Heart right ventricle (tissue), 16 donors: Measurements from ENCODE around the gene GSKIP. TPM values are rescaled to one million over a fixed set of nuclear protein-coding genes. Genes with fewer than 3 reads are reported as not detected.

Experiments
- ATAC-seq, 8 donors: fragments of 200-7000 bp; cut with Tn5 transposase; one replicate each; pipeline ENCODE4 v1.9.1; 2020; ENCODE audit warnings: mild to moderate bottlenecking in 8 of 8, moderate library complexity in 8 of 8, moderate number of reproducible peaks in 1 of 8
- DNase-seq, 2 donors: peaks; one replicate each; pipeline ENCODE4 v3.0.0-alpha.2; 2020
- H3K27ac ChIP-seq, 10 donors: fragments of 200-600 bp; sonication (generic) in 2 of 10; one replicate each; pipeline versions ENCODE4 v1.5.0 to v1.8.0; 2020 to 2022; ENCODE audit warnings: mild to moderate bottlenecking in 3 of 10
- H3K27me3 ChIP-seq, 7 donors: fragments of 200-600 bp; one replicate each; pipeline ENCODE4 v1.8.0; 2021 to 2022; ENCODE audit warnings: mild to moderate bottlenecking in 2 of 7
- H3K36me3 ChIP-seq, 9 donors: fragments of 200-600 bp; sonication (generic) in 1 of 9; one replicate each; pipeline versions ENCODE4 v1.5.0 to v1.8.0; 2020 to 2022; ENCODE audit warnings: mild to moderate bottlenecking in 2 of 9
- H3K4me1 ChIP-seq, 9 donors: fragments of 200-600 bp; sonication (generic) in 1 of 9; one replicate each; pipeline versions ENCODE4 v1.5.0 to v1.8.0; 2020 to 2022; ENCODE audit warnings: mild to moderate bottlenecking in 4 of 9
- H3K4me3 ChIP-seq, 10 donors: fragments of 200-600 bp; sonication (generic) in 2 of 10; one replicate each; pipeline versions ENCODE4 v1.5.0 to v1.8.0; 2020 to 2022; ENCODE audit warnings: mild to moderate bottlenecking in 7 of 10, moderate library complexity in 2 of 10
- H3K9me3 ChIP-seq, 11 donors: fragments of 200-600 bp in 10 of 11; sonication (generic) in 2 of 11; one replicate each; pipeline versions ENCODE4 v1.5.0 to v1.8.0; 2013 to 2022; ENCODE audit warnings: mild to moderate bottlenecking in 2 of 11, control low read depth in 1 of 11, moderate library complexity in 1 of 11
- WGBS, 2 donors: extraction: QIAGEN DNeasy Blood & Tissue Kit; methylation state at CpG; one replicate each; pipeline ENCODE4 v1.1.7; 2013; ENCODE audit warnings: inconsistent platforms in 1 of 2; 5-methylcytosine and 5-hydroxymethylcytosine counted together
- intact Hi-C, 10 donors: fragments of 100-400 bp; cut with DNase I; formaldehyde crosslinking; loops; one replicate each; pipeline versions ENCODE4 v1.11.1 to v1.14.2; 2022
- polyA plus RNA-seq, 2 donors: library from polyadenylated mRNA; stranded (reverse); fragments of 200-250 nt; gene quantifications; one replicate each; pipeline ENCODE4 v1.2.3, GENCODE V29; 2013
- total RNA-seq, 10 donors: library from RNA; stranded (reverse); fragmentation: NEBNext Ultra II Directional in 3 of 10; extraction: Animal tissue kit (Norgen Biotek cat#: 25700) in 3 of 10; gene quantifications; one replicate each; pipeline versions ENCODE4 v1.2.1 to v1.2.4, GENCODE V29; 2021 to 2023
- TF ChIP-seq, protein P1 (sequence below), 9 donors: fragments of 200-600 bp; sonication (generic) in 2 of 9; IDR thresholded peaks; one replicate each; pipeline versions ENCODE4 v1.5.0 to v1.8.0; 2021 to 2022; ENCODE audit warnings: antibody characterized with exemption in 9 of 9, mild to moderate bottlenecking in 5 of 9, moderate library complexity in 1 of 9
- donor health status: Arrhythmogenic right ventricular cardiomyopathy.
- donor health status: ischemic (EF 13 %, LVEDD 7.1; RV severe dilation, severe dysfunction).
- donor health status: healthy with polysubstance abuse.
- donor health status: DM: no; HTN: yes; CAD: no.
- donor health status: DM: no; HTN: no; CAD: no.
- donor health status: ischemic (EF 25% LVEDD 6.9; RV normal size, moderate dysfunction).
- donor health status: ischemic (EF 25% LVEDD 5.7; RV mildly dilated, moderate dysfunction).
- donor health status: healthy.
- donor health status: DM: yes; HTN: yes; CAD: no.
- donor health status: Ischemic cardiomyopathy.
- donor health status: ischemic (EF 35%, LVEDD 5.7; RV mildly dilated, moderate dysfunction).
- donor health status: nonischemic (EF 11% LVEDD 7.7; RV severe dilation, severe dysfunction).
- donor health status: DM: yes; HTN: yes; CAD: no.
- donor health status: PGD.
- donor health status: ischemic (EF 29% LVEDD 5.4; RV normal size, mild dysfunction).
- donor health status: nonischemic (EF 23%, LVEDD 6.1; RV moderate dilation, normal function).

Gene GSKIP
- total and polyA plus RNA-seq, 12 donors = 3.4 to 18.8 (median 12.2) TPM

DNA sequence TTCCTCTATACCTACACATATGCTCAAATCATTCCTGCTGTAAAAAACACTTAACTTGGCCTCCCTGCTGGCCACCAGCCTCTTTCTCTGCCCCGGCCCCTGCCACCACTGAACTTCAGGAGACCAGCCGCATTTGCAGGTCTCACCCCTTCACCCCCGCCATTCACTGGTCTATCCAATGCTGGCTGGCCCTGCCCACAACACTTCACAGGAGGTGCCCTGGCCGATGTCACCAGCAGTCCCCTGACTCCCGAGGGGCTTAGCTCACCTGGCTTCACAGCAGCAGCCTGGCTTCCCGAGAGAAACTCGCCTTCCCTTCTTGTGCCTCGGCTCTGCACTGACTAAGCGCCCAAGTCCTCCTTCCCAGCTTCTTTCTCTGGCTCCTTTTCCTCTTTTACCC lies 36.1 kb downstream of the GSKIP start:
- 77 to 82% methylated on average over 9 of the region's 9 CpGs for WGBS, 2 donors
- Histone ChIP-seq H3K27ac (no peak overlapping the region), H3K9me3 (no peaks in the 10 kb centered on the region), H3K4me1 (peaks cover 0 to 7% (median 0%) of the 10 kb centered on the region in 9 donors), H3K27me3 (peaks cover 0 to 14% (median 0%) of the 10 kb centered on the region in 7 donors), H3K4me3 (no peak overlapping the region), H3K36me3 (no peaks in the 10 kb centered on the region)
- intact Hi-C loops = no loop called here
- no peak for ATAC-seq
- DNase-seq = no peak
- TF ChIP-seq, protein P1, sequence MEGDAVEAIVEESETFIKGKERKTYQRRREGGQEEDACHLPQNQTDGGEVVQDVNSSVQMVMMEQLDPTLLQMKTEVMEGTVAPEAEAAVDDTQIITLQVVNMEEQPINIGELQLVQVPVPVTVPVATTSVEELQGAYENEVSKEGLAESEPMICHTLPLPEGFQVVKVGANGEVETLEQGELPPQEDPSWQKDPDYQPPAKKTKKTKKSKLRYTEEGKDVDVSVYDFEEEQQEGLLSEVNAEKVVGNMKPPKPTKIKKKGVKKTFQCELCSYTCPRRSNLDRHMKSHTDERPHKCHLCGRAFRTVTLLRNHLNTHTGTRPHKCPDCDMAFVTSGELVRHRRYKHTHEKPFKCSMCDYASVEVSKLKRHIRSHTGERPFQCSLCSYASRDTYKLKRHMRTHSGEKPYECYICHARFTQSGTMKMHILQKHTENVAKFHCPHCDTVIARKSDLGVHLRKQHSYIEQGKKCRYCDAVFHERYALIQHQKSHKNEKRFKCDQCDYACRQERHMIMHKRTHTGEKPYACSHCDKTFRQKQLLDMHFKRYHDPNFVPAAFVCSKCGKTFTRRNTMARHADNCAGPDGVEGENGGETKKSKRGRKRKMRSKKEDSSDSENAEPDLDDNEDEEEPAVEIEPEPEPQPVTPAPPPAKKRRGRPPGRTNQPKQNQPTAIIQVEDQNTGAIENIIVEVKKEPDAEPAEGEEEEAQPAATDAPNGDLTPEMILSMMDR (IDR thresholded peaks at IDR 0.05) = no peak

DNA sequence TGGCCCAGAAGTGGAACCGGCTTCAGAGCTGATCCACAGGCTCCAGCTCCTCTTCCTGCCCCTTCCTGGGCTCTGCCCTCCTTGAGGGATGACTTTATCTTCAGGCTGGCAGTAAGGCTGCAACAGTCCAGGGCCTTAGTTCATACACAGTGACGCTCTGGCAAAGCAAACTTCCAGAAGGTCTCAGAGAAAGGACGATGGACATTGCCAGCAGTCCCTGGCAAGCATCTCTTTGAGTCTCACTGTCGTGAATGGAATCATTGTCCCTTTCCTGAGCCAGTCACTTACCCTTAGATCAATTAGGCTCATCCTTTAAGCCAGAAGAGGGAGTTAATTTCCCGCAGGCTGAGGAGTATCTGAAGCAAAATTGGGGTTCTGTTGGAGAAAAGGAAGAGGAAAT lies 37.2 kb downstream of the GSKIP start:
- Histone ChIP-seq H3K4me1 (peaks cover 0 to 7% (median 0%) of the 10 kb centered on the region in 9 donors), H3K9me3 (no peaks in the 10 kb centered on the region), H3K4me3 (no peak overlapping the region), H3K27ac (no peak overlapping the region), H3K27me3 (peaks cover 0 to 14% (median 0%) of the 10 kb centered on the region in 7 donors), H3K36me3 (no peaks in the 10 kb centered on the region)
- ATAC-seq (no peak), DNase-seq (no peak)
- WGBS, 2 donors = 72 to 89% methylated on average over 5 of the region's 5 CpGs
- TF ChIP-seq, protein P1 (IDR thresholded peaks at IDR 0.05) = no peak
- intact Hi-C loops = no loop called here

DNA sequence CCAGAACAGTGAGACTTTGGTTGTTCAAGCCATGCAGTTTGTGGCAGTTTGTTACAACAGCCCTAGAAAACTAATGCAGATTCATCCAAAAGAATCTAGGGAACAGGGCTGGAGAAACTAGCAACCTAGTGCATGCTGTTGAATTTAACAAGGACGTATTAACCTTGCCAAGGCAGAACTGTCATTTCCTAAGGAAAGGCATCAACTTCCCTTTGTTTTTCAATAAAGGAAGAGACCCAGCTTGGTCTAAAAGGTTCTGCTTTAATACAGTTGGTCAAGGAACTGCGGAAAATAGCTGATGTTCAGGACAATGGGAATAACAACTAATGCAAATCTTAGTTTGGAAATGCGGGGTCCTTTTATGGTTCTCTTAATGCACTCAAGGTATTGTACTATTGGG lies 40.1 kb downstream of the GSKIP start:
- H3K27me3 ChIP-seq = peaks cover 0 to 14% (median 0%) of the 10 kb centered on the region in 7 donors
- no peaks in the 10 kb centered on the region for H3K36me3 ChIP-seq
- ATAC-seq (peak in 3 of 8 donors; percentile 52 to 78 (median 74)), DNase-seq (no peak)
- H3K27ac ChIP-seq = peak overlapping the region in 5 of 10 donors; percentile 21 to 67 (median 64)
- TF ChIP-seq, protein P1 (IDR thresholded peaks at IDR 0.05) = no peak
- intact Hi-C loops = no loop called here
- WGBS, 2 donors = 58 to 67% methylated on average over 3 of the region's 3 CpGs
- H3K9me3 ChIP-seq = no peaks in the 10 kb centered on the region
- peaks cover 0 to 7% (median 0%) of the 10 kb centered on the region in 9 donors for H3K4me1 ChIP-seq
- no peak overlapping the region for H3K4me3 ChIP-seq

DNA sequence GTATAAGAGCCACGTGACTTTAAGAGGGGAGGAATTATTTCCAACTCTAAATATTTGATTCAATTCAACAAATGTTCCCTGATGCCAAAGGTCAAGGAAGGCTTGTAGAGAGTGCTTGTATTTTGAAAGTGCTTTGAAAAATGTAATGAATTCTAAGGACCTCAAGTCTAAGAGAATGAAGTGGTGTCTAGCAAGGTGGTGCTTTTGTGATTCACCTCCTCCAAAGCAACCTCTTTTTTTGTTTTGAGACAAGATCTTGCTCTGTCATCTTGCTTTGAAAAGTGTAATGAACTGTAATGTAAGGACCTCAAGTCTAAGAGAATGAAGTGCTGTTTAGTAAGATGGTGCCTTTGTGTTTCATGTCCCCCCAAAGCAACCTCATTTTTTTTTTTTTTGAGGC lies 42.4 kb downstream of the GSKIP start:
- no peak for DNase-seq
- WGBS, 2 donors = 84 to 93% methylated on average over 1 of the region's 1 CpG
- peaks cover 0 to 7% (median 0%) of the 10 kb centered on the region in 9 donors for H3K4me1 ChIP-seq
- no peaks in the 10 kb centered on the region for H3K9me3 ChIP-seq
- H3K4me3 ChIP-seq = no peak overlapping the region
- H3K36me3 ChIP-seq = no peaks in the 10 kb centered on the region
- TF ChIP-seq, protein P1 (IDR thresholded peaks at IDR 0.05) = no peak
- no peak overlapping the region for H3K27ac ChIP-seq
- intact Hi-C loops = no loop called here
- ATAC-seq = no peak
- H3K27me3 ChIP-seq = peaks cover 0 to 10% (median 0%) of the 10 kb centered on the region in 7 donors
